Measurements from ENCODE around the gene LRSAM1. TPM values are rescaled to one million over a fixed set of nuclear protein-coding genes. Genes with fewer than 3 reads are reported as not detected.
A peak's percentile ranks its signal among the peaks of the same experiment; 100 is the strongest.

LRSAM1 gene
- total and polyA plus RNA-seq, 9 of the 15 experiments (the other 6 are each of a cell fraction or from before 2014, with no cell fraction given) = 0.07 to 16.2 (median 4.7) TPM

- TF ChIP-seq CHD7 (IDR thresholded peaks at IDR 0.05; ENCODE audit: low read depth, low read length) (no peak), ZNF76 (CRISPR knock-in tag; IDR thresholded peaks at IDR 0.05; ENCODE audit: borderline replicate concordance) (0 out of 2 replicates have a peak, but pooled peaks have one; percentile 18), THAP12 (CRISPR knock-in tag; IDR thresholded peaks at IDR 0.05) (no peak), KDM1A (IDR thresholded peaks at IDR 0.05) (peak in 1 of 2 experiments; percentile 75; a peak in 2 of 4 replicates), RBBP5 (IDR thresholded peaks at IDR 0.05; ENCODE audit: borderline replicate concordance, insufficient read depth, low read length, poor library complexity, severe bottlenecking) (no peak), ZSCAN32 (CRISPR knock-in tag; IDR thresholded peaks at IDR 0.05) (no peak), DIDO1 (tag; IDR thresholded peaks at IDR 0.05; ENCODE audit: low read depth) (no peak; the same call in 1 of the 2 replicates), NR4A1 (CRISPR knock-in tag; IDR thresholded peaks at IDR 0.05) (no peak), NR4A1 (tag; IDR thresholded peaks at IDR 0.05) (0 out of 2 replicates have a peak, but pooled peaks have one; percentile 18), ZNF253 (CRISPR knock-in tag; conservative IDR thresholded peaks at IDR 0.05) (no peak), BRCA1 (IDR thresholded peaks at IDR 0.05) (no peak), BRCA1 (CRISPR knock-in tag; IDR thresholded peaks at IDR 0.05) (no peak), E2F1 (CRISPR knock-in tag; IDR thresholded peaks at IDR 0.05) (no peak)
Observed at GRCh38 chr9:127509261-127509954, 58.1 kb downstream of the LRSAM1 start (continued).

All from K562 (cell line).